Measurements from ENCODE around the gene LCP1. TPM values are rescaled to one million over a fixed set of nuclear protein-coding genes. Genes with fewer than 3 reads are reported as not detected.

Gene LCP1
- total RNA-seq, 1 donor from 2014 or later = 0.53 TPM

DNA sequence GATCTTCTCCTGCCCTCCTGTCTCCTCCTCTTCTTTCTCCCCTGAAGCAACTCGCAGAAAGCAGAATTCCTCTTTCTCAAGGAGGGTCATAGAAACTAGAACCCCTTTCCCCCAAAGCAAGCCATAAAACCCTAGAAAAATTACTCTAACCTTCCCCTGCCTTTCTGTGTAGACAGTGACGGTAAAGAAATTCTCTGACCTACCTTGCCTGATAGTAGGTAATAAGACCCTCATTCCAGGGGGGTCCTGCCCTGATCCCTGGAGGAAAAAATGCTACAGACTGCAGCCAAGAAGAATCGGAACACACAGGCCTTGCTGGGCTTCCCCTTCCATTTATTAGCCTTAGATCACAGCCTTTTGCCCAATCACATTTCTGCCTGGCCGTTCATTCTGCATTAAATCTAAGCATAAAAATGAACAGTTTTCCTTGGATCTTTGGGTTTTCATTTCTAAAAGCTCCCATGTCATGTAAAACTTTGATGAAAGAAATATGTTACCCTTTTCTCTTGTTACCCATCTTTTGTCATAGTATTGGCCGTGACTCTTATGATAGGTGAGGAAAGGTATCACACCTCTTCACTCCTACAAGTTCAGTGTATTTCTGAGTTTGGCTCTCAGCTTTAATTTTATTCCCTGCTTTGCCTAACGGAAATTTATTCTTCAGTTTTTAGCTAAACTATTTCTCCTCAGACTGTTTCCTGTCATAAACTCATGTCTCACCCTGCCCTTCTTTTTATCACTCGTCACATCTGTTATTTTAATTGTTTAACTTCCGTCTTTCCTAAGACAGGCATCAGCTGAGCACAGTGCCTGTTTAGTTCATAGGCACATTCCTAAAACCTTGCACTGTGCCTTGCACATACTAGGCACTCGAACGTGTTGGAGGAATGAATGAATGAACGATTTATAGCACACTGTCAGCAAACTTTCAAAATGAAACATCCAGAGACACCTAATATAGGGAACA, 56.7 kb downstream of the LCP1 start:
- peaks cover 2% of the 10 kb centered on the region for H3K27me3 ChIP-seq (ENCODE audit: control insufficient read depth, insufficient read depth, low read length)
- TF ChIP-seq, protein P1, sequence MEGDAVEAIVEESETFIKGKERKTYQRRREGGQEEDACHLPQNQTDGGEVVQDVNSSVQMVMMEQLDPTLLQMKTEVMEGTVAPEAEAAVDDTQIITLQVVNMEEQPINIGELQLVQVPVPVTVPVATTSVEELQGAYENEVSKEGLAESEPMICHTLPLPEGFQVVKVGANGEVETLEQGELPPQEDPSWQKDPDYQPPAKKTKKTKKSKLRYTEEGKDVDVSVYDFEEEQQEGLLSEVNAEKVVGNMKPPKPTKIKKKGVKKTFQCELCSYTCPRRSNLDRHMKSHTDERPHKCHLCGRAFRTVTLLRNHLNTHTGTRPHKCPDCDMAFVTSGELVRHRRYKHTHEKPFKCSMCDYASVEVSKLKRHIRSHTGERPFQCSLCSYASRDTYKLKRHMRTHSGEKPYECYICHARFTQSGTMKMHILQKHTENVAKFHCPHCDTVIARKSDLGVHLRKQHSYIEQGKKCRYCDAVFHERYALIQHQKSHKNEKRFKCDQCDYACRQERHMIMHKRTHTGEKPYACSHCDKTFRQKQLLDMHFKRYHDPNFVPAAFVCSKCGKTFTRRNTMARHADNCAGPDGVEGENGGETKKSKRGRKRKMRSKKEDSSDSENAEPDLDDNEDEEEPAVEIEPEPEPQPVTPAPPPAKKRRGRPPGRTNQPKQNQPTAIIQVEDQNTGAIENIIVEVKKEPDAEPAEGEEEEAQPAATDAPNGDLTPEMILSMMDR (IDR thresholded peaks at IDR 0.05; ENCODE audit: insufficient read depth, low read length, severe bottlenecking) = no peak
- no peaks in the 10 kb centered on the region for H3K36me3 ChIP-seq (ENCODE audit: control insufficient read depth, insufficient read depth, low read length)
- DNase-seq (ENCODE audit: low read depth) = no peak
- no peak overlapping the region for H3K4me3 ChIP-seq (ENCODE audit: low read depth, low read length)
- no peak for FAIRE-seq

DNA sequence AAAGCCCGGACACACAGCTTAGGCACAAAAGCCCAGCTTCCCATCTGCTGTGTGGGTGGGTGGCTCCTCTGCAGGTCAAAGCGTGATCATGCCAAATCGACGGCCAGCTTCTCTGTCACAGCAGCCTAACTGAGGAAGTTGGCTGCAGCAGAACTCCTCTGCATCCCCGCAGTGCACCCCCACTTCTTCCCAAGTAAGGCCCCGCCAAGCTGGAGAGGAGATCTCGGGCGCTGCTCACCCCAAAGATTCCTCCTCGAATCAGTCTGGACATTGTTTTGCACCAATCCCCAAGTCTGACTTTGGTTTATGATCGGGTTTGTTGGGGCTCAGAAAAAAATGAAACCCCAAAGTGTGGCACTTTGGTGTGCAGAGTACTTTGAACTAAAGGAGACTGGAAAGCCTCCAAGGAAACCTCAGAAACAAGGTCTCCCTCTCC, 57.4 kb downstream of the LCP1 start:
- DNase-seq (ENCODE audit: low read depth) = no peak
- TF ChIP-seq, protein P1 (IDR thresholded peaks at IDR 0.05; ENCODE audit: insufficient read depth, low read length, severe bottlenecking) = no peak
- Histone ChIP-seq H3K4me3 (ENCODE audit: low read depth, low read length) (no peak overlapping the region), H3K36me3 (ENCODE audit: control insufficient read depth, insufficient read depth, low read length) (no peaks in the 10 kb centered on the region), H3K27me3 (ENCODE audit: control insufficient read depth, insufficient read depth, low read length) (no peaks in the 10 kb centered on the region)
- FAIRE-seq = no peak

DNA sequence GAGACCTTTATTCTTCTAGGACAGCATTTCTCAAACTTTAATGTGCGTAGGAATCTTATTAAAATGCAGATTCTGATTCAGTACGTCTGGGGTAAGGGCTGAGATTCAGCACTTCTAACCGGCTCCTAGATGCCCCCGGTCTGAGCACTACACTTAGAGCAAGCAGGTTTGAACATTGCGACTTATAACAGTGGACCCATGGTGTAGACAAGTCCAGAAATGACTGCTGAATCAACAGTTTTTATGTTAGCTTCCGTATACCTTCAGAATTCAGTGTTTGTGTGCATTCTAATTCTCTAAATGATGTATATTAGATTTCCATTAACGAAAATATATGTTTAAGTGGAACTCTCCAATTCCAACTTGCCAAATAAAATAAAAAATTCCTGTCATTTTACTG, 59.7 kb downstream of the LCP1 start:
- TF ChIP-seq, protein P1 (IDR thresholded peaks at IDR 0.05; ENCODE audit: insufficient read depth, low read length, severe bottlenecking) = no peak
- FAIRE-seq (no peak), DNase-seq (ENCODE audit: low read depth) (no peak)
- Histone ChIP-seq H3K27me3 (ENCODE audit: control insufficient read depth, insufficient read depth, low read length) (no peaks in the 10 kb centered on the region), H3K36me3 (ENCODE audit: control insufficient read depth, insufficient read depth, low read length) (no peaks in the 10 kb centered on the region), H3K4me3 (ENCODE audit: low read depth, low read length) (no peak overlapping the region)

DNA sequence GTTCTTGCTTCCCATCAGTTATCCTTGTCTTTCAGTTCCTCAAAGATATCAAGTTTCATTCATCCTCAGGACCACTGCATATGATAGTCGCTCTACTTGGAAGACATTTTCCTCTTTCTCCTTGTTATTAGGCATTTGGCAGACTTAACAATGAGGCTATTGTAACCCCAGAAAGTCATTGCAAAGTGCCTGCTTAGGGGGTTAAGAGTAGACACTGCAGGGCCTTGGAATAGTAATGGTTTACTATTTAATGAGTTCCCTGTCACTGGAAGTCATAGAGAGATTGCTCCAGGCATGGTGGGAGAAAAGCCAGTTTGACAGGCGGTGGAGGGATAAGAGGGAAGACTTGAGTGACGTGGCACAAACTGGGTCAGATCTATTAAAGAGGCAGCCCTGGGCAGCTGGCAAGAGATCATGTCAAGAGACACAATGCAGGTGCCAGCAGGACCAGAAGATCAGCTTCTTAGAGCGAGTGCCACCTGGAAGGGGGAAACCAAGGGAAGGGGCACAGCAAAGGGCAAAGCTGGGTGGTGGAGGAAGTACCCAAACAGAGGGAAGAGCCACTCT, 60.3 kb downstream of the LCP1 start:
- TF ChIP-seq, protein P1 (IDR thresholded peaks at IDR 0.05; ENCODE audit: insufficient read depth, low read length, severe bottlenecking) = no peak
- H3K36me3 ChIP-seq (ENCODE audit: control insufficient read depth, insufficient read depth, low read length) = no peaks in the 10 kb centered on the region
- FAIRE-seq (no peak), DNase-seq (ENCODE audit: low read depth) (no peak)
- H3K4me3 ChIP-seq (ENCODE audit: low read depth, low read length) = no peak overlapping the region
- no peaks in the 10 kb centered on the region for H3K27me3 ChIP-seq (ENCODE audit: control insufficient read depth, insufficient read depth, low read length)

DNA sequence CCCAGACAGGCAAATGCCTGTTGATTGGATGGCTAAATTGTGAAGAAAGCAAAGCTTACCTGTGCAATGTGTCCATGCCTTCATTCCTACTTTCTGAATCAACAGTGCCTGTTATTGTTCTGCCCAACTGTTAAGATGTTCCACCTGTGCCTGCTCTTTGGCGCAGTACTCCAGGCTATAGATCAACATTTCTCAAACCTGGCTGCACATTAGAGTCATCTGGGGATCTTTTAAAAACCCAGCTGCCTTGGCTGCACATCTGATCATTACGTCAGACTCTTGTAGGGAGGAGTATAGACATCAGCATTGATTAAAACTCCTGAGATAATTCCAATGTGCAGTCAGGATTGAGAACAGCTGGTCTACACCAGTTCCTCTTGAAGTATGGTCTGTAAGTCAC, 60.9 kb downstream of the LCP1 start:
- H3K27me3 ChIP-seq (ENCODE audit: control insufficient read depth, insufficient read depth, low read length) = no peaks in the 10 kb centered on the region
- FAIRE-seq = no peak

More for the DNA sequence above, 60.9 kb downstream of the LCP1 start:
- Histone ChIP-seq H3K4me3 (ENCODE audit: low read depth, low read length) (no peak overlapping the region), H3K36me3 (ENCODE audit: control insufficient read depth, insufficient read depth, low read length) (no peaks in the 10 kb centered on the region)
- TF ChIP-seq, protein P1 (IDR thresholded peaks at IDR 0.05; ENCODE audit: insufficient read depth, low read length, severe bottlenecking) = no peak
- no peak for DNase-seq (ENCODE audit: low read depth)
